SK-N-SH (cell line): ENCODE measurements around the gene JMJD8.

Source experiments
- TAF1 ChIP-seq: IDR thresholded peaks from 2 replicates; pipeline ENCODE4 v1.6.1; 2012; ENCODE audit warnings: low read depth, mild to moderate bottlenecking, low read length, moderate library complexity, borderline replicate concordance
- TF ChIP-seq, protein P1 (sequence below): fragments of 200-600 bp; sonication (generic); IDR thresholded peaks from 2 replicates; pipeline ENCODE4 v1.6.1; 2017; ENCODE audit warnings: antibody characterized with exemption, mild to moderate bottlenecking, moderate library complexity

GRCh38 chr16:728890-729744 is 45.0 kb upstream of the JMJD8 start:
- TF ChIP-seq, protein P1, sequence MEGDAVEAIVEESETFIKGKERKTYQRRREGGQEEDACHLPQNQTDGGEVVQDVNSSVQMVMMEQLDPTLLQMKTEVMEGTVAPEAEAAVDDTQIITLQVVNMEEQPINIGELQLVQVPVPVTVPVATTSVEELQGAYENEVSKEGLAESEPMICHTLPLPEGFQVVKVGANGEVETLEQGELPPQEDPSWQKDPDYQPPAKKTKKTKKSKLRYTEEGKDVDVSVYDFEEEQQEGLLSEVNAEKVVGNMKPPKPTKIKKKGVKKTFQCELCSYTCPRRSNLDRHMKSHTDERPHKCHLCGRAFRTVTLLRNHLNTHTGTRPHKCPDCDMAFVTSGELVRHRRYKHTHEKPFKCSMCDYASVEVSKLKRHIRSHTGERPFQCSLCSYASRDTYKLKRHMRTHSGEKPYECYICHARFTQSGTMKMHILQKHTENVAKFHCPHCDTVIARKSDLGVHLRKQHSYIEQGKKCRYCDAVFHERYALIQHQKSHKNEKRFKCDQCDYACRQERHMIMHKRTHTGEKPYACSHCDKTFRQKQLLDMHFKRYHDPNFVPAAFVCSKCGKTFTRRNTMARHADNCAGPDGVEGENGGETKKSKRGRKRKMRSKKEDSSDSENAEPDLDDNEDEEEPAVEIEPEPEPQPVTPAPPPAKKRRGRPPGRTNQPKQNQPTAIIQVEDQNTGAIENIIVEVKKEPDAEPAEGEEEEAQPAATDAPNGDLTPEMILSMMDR = no peak
- TF ChIP-seq TAF1 = no peak
